AG09309 (cell line): ENCODE measurements around the gene TMEM158.

ENCODE experiments used
- DNase-seq: peaks from one replicate; pipeline ENCODE4 v3.0.0-alpha.2; 2010; ENCODE audit warnings: low read depth
- H3K4me3 ChIP-seq: 2 replicates; pipeline ENCODE4 v1.5.1; 2011; ENCODE audit warnings: mild to moderate bottlenecking, low read depth, low read length, moderate library complexity; ENCODE audit not compliant: control insufficient read depth
- CTCF ChIP-seq: IDR thresholded peaks from 2 replicates; pipeline ENCODE4 v1.5.1; 2011; ENCODE audit warnings: mild to moderate bottlenecking, low read depth, low read length, inconsistent platforms; ENCODE audit not compliant: insufficient read depth, control insufficient read depth; ENCODE audit errors: missing control alignments

The TMEM158 gene

GRCh38 chr3:45209526-45209925 is 16.6 kb downstream of the TMEM158 start:
- no peak for DNase-seq
- TF ChIP-seq CTCF: no peak
- no peak overlapping the region for H3K4me3 ChIP-seq

GRCh38 chr3:45208586-45208985 is 17.5 kb downstream of the TMEM158 start:
- H3K4me3 ChIP-seq: no peak overlapping the region
- DNase-seq: no peak
- no peak for TF ChIP-seq CTCF

GRCh38 chr3:45207446-45207845 is 18.6 kb downstream of the TMEM158 start:
- no peak overlapping the region for H3K4me3 ChIP-seq
- no peak for DNase-seq

GRCh38 chr3:45205126-45205525 is 21.0 kb downstream of the TMEM158 start:
- H3K4me3 ChIP-seq: no peak overlapping the region
- DNase-seq: no peak
- TF ChIP-seq CTCF: no peak

More at GRCh38 chr3:45207446-45207845, 18.6 kb downstream of the TMEM158 start:
- no peak for TF ChIP-seq CTCF

- DNase-seq: no peak
- no peak overlapping the region for H3K4me3 ChIP-seq
- TF ChIP-seq CTCF: no peak
Observed at GRCh38 chr3:45204136-45204535, 22.0 kb downstream of the TMEM158 start.

- peak; percentile 68 for DNase-seq
- TF ChIP-seq CTCF: no peak
- no peak overlapping the region for H3K4me3 ChIP-seq
Observed at GRCh38 chr3:45199837-45200648, 26.0 kb downstream of the TMEM158 start.
